Measurements from ENCODE around the gene SLC7A4. TPM values are rescaled to one million over a fixed set of nuclear protein-coding genes. Genes with fewer than 3 reads are reported as not detected.
"Not testable (repeated sequence)": the region's sequence is repeated elsewhere in the genome, so short reads cannot be mapped to it uniquely, and the experiment has no call there.

SLC7A4 gene
- total RNA-seq, 2 donors from 2014 or later, result not detected

- no peak for DNase-seq (ENCODE audit: low spot score in 2 of 2)
- Mint-ChIP-seq H3K36me3 (no peaks in the 10 kb centered on the region), H3K9me3 (no peaks in the 10 kb centered on the region), H3K27ac (peak within 1 kb of the TSS; percentile 76 to 93)
- ATAC-seq, result peak in 1 of 2 donors; percentile 24
Observed at GRCh38 chr22:21014726-21015465, 17.5 kb downstream of the SLC7A4 start, which contains the start of gene P2RX6. Gene P2RX6, plus strand, starts transcription at chr22:21015165. Its CDS starts 10 bp downstream, at chr22:21015175.

- ATAC-seq (peak; percentile 94 to 96), DNase-seq (ENCODE audit: low spot score in 2 of 2) (peak; percentile 76 to 86)
- peak overlapping the region; percentile 76 to 93 for H3K27ac Mint-ChIP-seq
- H3K9me3 Mint-ChIP-seq, result no peaks in the 10 kb centered on the region
- H3K36me3 Mint-ChIP-seq, result no peaks in the 10 kb centered on the region
Observed at GRCh38 chr22:21014202-21014725, 18.1 kb downstream of the SLC7A4 start.

GRCh38 chr22:21013657-21014201 is 18.6 kb downstream of the SLC7A4 start:
- DNase-seq (ENCODE audit: low spot score in 2 of 2) (no peak), ATAC-seq (no peak)
- Mint-ChIP-seq H3K36me3 (no peaks in the 10 kb centered on the region), H3K9me3 (no peaks in the 10 kb centered on the region), H3K27ac (peak overlapping the region; percentile 76 to 85)

GRCh38 chr22:21012446-21013407 is 19.6 kb downstream of the SLC7A4 start:
- DNase-seq (ENCODE audit: low spot score in 2 of 2) (no peak), ATAC-seq (no peak)
- Mint-ChIP-seq H3K36me3 (no peaks in the 10 kb centered on the region), H3K9me3 (no peaks in the 10 kb centered on the region), H3K27ac (no peak overlapping the region)

GRCh38 chr22:21010426-21011113 is 21.8 kb downstream of the SLC7A4 start:
- Mint-ChIP-seq H3K9me3 (no peaks in the 10 kb centered on the region), H3K27ac (no peak overlapping the region), H3K36me3 (no peaks in the 10 kb centered on the region)
- no peak for DNase-seq (ENCODE audit: low spot score in 2 of 2)
- ATAC-seq, result no peak

- no peak for ATAC-seq
- H3K9me3 Mint-ChIP-seq, result no peaks in the 10 kb centered on the region
- no peaks in the 10 kb centered on the region for H3K36me3 Mint-ChIP-seq
- DNase-seq (ENCODE audit: low spot score in 2 of 2), result peak in 1 of 2 donors; percentile 41
- no peak overlapping the region for H3K27ac Mint-ChIP-seq
Observed at GRCh38 chr22:21009638-21010425, 22.5 kb downstream of the SLC7A4 start.

GRCh38 chr22:21009208-21009607 is 23.2 kb downstream of the SLC7A4 start:
- not testable (repeated sequence) for H3K27ac Mint-ChIP-seq

GRCh38 chr22:21003782-21004181 is 28.6 kb downstream of the SLC7A4 start:
- H3K27ac Mint-ChIP-seq, result peak overlapping the region; percentile 14 to 100
- DNase-seq (ENCODE audit: low spot score in 2 of 2), result no peak
- H3K9me3 Mint-ChIP-seq, result no peaks in the 10 kb centered on the region
- H3K36me3 Mint-ChIP-seq, result peaks cover 5 to 24% of the 10 kb centered on the region in 2 donors
- ATAC-seq, result no peak

More at GRCh38 chr22:21009208-21009607, 23.2 kb downstream of the SLC7A4 start:
- not testable (repeated sequence) for ATAC-seq; DNase-seq (ENCODE audit: low spot score in 2 of 2); H3K36me3 Mint-ChIP-seq; H3K9me3 Mint-ChIP-seq

GRCh38 chr22:21001601-21002325 is 30.6 kb downstream of the SLC7A4 start, which contains the start of gene THAP7:
Gene THAP7, minus strand, starts transcription at chr22:21002118. Its CDS starts 207 bp downstream, at chr22:21001911.
- no peaks in the 10 kb centered on the region for H3K9me3 Mint-ChIP-seq
- peak; percentile 96 to 98 for DNase-seq (ENCODE audit: low spot score in 2 of 2)
- H3K36me3 Mint-ChIP-seq, result peaks cover 5 to 24% of the 10 kb centered on the region in 2 donors
- H3K27ac Mint-ChIP-seq, result peak within 1 kb of the TSS; percentile 99 to 100
- peak; percentile 93 to 94 for ATAC-seq

GRCh38 chr22:21000987-21001600 is 31.3 kb downstream of the SLC7A4 start:
- DNase-seq (ENCODE audit: low spot score in 2 of 2) (no peak), ATAC-seq (no peak)
- Mint-ChIP-seq H3K27ac (peak overlapping the region; percentile 99 to 100), H3K36me3 (peaks cover 5 to 24% of the 10 kb centered on the region in 2 donors), H3K9me3 (no peaks in the 10 kb centered on the region)

- H3K27ac Mint-ChIP-seq, result peak overlapping the region; percentile 99 to 100
Observed at GRCh38 chr22:21000207-21000986, 32.0 kb downstream of the SLC7A4 start.

GRCh38 chr22:20999350-21000206 is 32.8 kb downstream of the SLC7A4 start:
- Mint-ChIP-seq H3K36me3 (peaks cover 5 to 24% of the 10 kb centered on the region in 2 donors), H3K27ac (peak overlapping the region; percentile 74 to 100), H3K9me3 (no peaks in the 10 kb centered on the region)
- DNase-seq (ENCODE audit: low spot score in 2 of 2) (no peak), ATAC-seq (no peak)

More at GRCh38 chr22:21000207-21000986, 32.0 kb downstream of the SLC7A4 start:
- no peak for DNase-seq (ENCODE audit: low spot score in 2 of 2)
- no peak for ATAC-seq
- no peaks in the 10 kb centered on the region for H3K9me3 Mint-ChIP-seq
- H3K36me3 Mint-ChIP-seq, result peaks cover 5 to 24% of the 10 kb centered on the region in 2 donors

All from activated naive CD4-positive, alpha-beta T cell treated with anti-CD3 and anti-CD28 coated beads, Interleukin-2, amount 50 U/mL, for 72 hours (primary cell).